ENCODE data around the gene TTYH3. TPM values are rescaled to one million over a fixed set of nuclear protein-coding genes. Genes with fewer than 3 reads are reported as not detected.

The TTYH3 gene, protein sequence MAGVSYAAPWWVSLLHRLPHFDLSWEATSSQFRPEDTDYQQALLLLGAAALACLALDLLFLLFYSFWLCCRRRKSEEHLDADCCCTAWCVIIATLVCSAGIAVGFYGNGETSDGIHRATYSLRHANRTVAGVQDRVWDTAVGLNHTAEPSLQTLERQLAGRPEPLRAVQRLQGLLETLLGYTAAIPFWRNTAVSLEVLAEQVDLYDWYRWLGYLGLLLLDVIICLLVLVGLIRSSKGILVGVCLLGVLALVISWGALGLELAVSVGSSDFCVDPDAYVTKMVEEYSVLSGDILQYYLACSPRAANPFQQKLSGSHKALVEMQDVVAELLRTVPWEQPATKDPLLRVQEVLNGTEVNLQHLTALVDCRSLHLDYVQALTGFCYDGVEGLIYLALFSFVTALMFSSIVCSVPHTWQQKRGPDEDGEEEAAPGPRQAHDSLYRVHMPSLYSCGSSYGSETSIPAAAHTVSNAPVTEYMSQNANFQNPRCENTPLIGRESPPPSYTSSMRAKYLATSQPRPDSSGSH
- total RNA-seq (2022; extraction: Qiagen RNA extraction), result 38.6 to 54.1 TPM (median 48.7 TPM) in 5 replicates

DNA sequence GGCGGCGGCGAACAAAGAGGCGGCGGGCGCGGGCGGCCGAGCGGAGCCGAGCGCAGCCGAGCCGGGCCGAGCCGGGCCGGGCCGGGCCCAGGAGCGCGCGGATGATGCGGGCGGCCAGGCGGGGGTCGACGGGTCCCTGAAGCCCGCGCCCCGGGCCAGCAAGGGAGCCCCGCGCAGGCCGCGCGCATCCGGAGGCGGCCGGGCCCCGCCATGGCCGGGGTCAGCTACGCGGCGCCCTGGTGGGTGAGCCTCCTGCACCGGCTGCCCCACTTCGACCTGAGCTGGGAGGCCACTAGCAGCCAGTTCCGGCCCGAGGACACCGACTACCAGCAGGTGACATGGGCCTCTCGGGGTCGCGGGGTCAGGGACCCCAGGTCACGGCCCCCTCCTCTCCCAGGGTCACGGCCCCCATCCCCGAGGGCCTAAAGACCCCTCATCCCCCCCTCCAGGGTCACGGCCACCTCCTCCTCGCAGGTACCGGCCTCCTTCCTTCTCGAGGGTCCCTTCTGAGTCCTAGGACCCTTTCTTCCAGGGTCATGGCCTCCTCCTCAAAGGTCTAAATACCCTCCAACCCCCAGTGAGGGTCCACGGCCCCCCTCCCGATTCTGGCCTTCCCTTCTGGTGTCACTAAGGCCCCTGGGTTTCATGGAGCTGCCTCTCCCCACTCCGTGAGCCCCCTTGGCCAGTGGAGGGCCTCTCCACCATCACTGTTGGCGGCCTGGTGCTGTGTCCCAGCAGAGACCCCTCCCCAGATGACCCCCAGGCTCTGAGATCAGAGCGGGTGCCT lies at the start of gene TTYH3:
Gene TTYH3 (plus strand): TSS at position 41 of the 787 bp plus-strand sequence. CDS start 170 bp downstream, at position 211.

DNA sequence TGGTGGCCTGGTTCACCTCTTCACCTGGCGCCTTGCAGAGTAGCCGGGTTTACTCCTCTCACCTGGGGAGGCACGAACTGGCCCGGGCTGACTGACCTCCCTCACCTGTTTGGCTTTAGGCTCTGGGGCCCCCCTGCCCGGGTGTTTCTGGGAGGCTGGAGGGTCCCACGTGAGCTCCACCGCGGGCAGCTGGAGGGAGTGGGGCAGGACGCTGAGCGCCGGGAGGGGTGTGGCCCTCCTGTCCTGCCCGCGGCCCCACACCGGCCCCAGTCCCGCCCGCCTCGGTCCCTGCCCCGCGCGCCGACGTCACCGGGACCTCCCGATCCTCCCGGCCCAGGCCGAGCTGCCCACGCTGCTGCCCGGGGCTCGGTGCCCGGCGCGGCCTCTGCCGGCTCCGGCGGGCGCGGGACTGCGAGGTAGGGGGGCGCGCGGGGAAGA lies 56.1 kb downstream of the TTYH3 start, which contains the start of gene AMZ1:
Gene AMZ1 (plus strand): TSS at position 322 of the 438 bp plus-strand sequence. CDS start 12,250 bp downstream, outside the sequence.

Other genes starting within 250 kb of the TTYH3 start
- gene CHST12, start 228.4 kb upstream of the TTYH3 start, total RNA-seq (2022; extraction: Qiagen RNA extraction), result 7.5 to 15.6 TPM (median 12.3 TPM) in 5 replicates
- gene GRIFIN, start 155.6 kb upstream of the TTYH3 start, total RNA-seq (2022; extraction: Qiagen RNA extraction), result not detected in 5 replicates
- 10.4 to 18.7 TPM (median 18.2 TPM) in 5 replicates for gene LFNG, start 112.2 kb upstream of the TTYH3 start, total RNA-seq (2022; extraction: Qiagen RNA extraction)
- gene BRAT1, start 76.5 kb upstream of the TTYH3 start, total RNA-seq (2022; extraction: Qiagen RNA extraction), result 22.2 to 36.6 TPM (median 33.7 TPM) in 5 replicates
- gene IQCE, start 73.0 kb upstream of the TTYH3 start, total RNA-seq (2022; extraction: Qiagen RNA extraction), result 9.0 to 12.4 TPM (median 10.5 TPM) in 5 replicates
- gene AMZ1, start 56.2 kb downstream of the TTYH3 start, total RNA-seq (2022; extraction: Qiagen RNA extraction), result 0.05 to 0.08 TPM (median 0.06 TPM) in 5 replicates
- 39.7 to 43.3 TPM (median 40.8 TPM) in 5 replicates for gene GNA12, start 212.3 kb downstream of the TTYH3 start, total RNA-seq (2022; extraction: Qiagen RNA extraction)